Prostate gland (tissue), 2 donors: Measurements from ENCODE around the gene MYO15B.

ENCODE experiments used
- POLR2A ChIP-seq: fragments of 450-650 bp; IDR thresholded peaks from one replicate; pipeline ENCODE4 v1.6.1; 2016; ENCODE audit warnings: antibody characterized with exemption, mild to moderate bottlenecking
- POLR2AphosphoS5 ChIP-seq: sonication (generic); formaldehyde crosslinking; IDR thresholded peaks from one replicate; pipeline ENCODE4 v1.6.1; 2017; ENCODE audit warnings: antibody characterized with exemption
- TF ChIP-seq, protein P1 (sequence below), 4 experiments: fragments of 200-600 bp in 2 of 4; fragments of 450-650 bp in 2 of 4; sonication (generic) in 2 of 4; IDR thresholded peaks; 1 replicate in 3 of 4; 2 replicates in 1 of 4; pipeline ENCODE4 v1.5.1; 2016 to 2019; ENCODE audit warnings: antibody characterized with exemption in 4 of 4, mild to moderate bottlenecking in 2 of 4, moderate library complexity in 2 of 4

DNA sequence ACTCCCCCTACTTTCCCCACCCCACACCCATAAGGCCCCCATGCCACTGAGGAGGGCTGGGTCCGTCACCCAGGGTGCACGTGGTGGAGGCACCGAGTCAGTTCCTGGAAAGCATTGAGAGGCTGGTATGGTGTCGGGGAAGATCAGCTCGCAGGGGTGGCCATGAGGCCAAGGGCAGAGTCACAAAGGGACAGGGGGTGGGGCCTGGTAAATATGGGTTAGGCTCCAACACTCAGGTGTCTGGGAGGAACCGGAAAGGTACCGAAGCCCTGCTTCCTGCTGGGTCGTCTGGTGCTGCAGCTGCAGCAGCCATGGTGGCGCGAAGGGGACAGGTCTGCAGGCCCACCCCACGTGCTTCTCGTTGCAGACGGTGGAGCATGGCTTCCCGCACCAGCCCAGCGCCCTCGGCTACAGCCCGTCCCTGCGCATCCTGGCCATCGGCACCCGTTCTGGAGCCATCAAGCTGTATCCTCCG lies 31.9 kb upstream of the MYO15B start:
- no peak for TF ChIP-seq POLR2A
- TF ChIP-seq, protein P1, sequence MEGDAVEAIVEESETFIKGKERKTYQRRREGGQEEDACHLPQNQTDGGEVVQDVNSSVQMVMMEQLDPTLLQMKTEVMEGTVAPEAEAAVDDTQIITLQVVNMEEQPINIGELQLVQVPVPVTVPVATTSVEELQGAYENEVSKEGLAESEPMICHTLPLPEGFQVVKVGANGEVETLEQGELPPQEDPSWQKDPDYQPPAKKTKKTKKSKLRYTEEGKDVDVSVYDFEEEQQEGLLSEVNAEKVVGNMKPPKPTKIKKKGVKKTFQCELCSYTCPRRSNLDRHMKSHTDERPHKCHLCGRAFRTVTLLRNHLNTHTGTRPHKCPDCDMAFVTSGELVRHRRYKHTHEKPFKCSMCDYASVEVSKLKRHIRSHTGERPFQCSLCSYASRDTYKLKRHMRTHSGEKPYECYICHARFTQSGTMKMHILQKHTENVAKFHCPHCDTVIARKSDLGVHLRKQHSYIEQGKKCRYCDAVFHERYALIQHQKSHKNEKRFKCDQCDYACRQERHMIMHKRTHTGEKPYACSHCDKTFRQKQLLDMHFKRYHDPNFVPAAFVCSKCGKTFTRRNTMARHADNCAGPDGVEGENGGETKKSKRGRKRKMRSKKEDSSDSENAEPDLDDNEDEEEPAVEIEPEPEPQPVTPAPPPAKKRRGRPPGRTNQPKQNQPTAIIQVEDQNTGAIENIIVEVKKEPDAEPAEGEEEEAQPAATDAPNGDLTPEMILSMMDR (IDR thresholded peaks at IDR 0.05) = no peak
- TF ChIP-seq POLR2AphosphoS5 = no peak
